HepG2 (cell line): ENCODE results near the gene PRKCE. TPM values are rescaled to one million over a fixed set of nuclear protein-coding genes. Genes with fewer than 3 reads are reported as not detected.

Experiments used
- AFF4 ChIP-seq: sonication (generic); formaldehyde crosslinking; IDR thresholded peaks from 2 replicates; pipeline ENCODE4 v1.4.0; 2020; ENCODE audit warnings: missing genetic modification reagents
- MAFK ChIP-seq, 2 experiments: IDR thresholded peaks in 1 of 2; conservative IDR thresholded peaks in 1 of 2; 2 replicates each; pipeline ENCODE4 v1.6.1; 2011; ENCODE audit warnings: improper control_type of control experiment in 2 of 2, low read length in 2 of 2
- PCBP2 ChIP-seq: fragments of 200-400 bp; formaldehyde crosslinking; optimal IDR thresholded peaks from 2 replicates; pipeline ENCODE3; 2018; ENCODE audit warnings: low read length, low read depth; ENCODE audit not compliant: poor library complexity, severe bottlenecking
- PRMT3 ChIP-seq: sonication (generic); formaldehyde crosslinking; IDR thresholded peaks from 2 replicates; pipeline ENCODE4 v1.8.1; 2022; ENCODE audit warnings: low read depth, mild to moderate bottlenecking, moderate library complexity, missing genetic modification reagents, borderline replicate concordance
- SRF ChIP-seq: IDR thresholded peaks from 2 replicates; pipeline ENCODE4 v1.6.1; 2011; ENCODE audit warnings: mild to moderate bottlenecking, low read depth, low read length, moderate library complexity
- TGIF2 ChIP-seq: IDR thresholded peaks from 2 replicates; pipeline ENCODE4 v1.6.1; 2016; ENCODE audit warnings: control low read depth, missing compliant biosample characterization
- ZMYM4 ChIP-seq: sonication (generic); formaldehyde crosslinking; IDR thresholded peaks from 2 replicates; pipeline ENCODE4 v1.8.1; 2023; ENCODE audit warnings: mild to moderate bottlenecking, missing genetic modification reagents
- ZNF205 ChIP-seq: IDR thresholded peaks from 2 replicates; pipeline ENCODE4 v1.6.1; 2018; ENCODE audit warnings: missing biosample characterization, missing genetic modification reagents
- ZNF251 ChIP-seq: sonication (generic); formaldehyde crosslinking; IDR thresholded peaks from 2 replicates; pipeline ENCODE4 v1.9.0; 2021; ENCODE audit warnings: mild to moderate bottlenecking, missing genetic modification reagents
- ZNF350 ChIP-seq: sonication (generic); formaldehyde crosslinking; IDR thresholded peaks from 2 replicates; pipeline ENCODE4 v1.4.0; 2020; ENCODE audit warnings: mild to moderate bottlenecking, low read depth, missing genetic modification reagents, borderline replicate concordance
- ZNF780A ChIP-seq: sonication (generic); formaldehyde crosslinking; IDR thresholded peaks from 2 replicates; pipeline ENCODE4 v1.8.0; 2022; ENCODE audit warnings: mild to moderate bottlenecking, missing genetic modification reagents, moderate library complexity
- ZNF841 ChIP-seq: sonication (generic); formaldehyde crosslinking; IDR thresholded peaks from 2 replicates; pipeline ENCODE4 v1.8.1; 2023; ENCODE audit warnings: missing genetic modification reagents, borderline replicate concordance
- ZNF891 ChIP-seq: sonication (generic); formaldehyde crosslinking; IDR thresholded peaks from 2 replicates; pipeline ENCODE4 v1.5.0; 2020; ENCODE audit warnings: mild to moderate bottlenecking, missing genetic modification reagents
- polyA plus RNA-seq, 8 experiments: library from polyadenylated mRNA; depleted of rRNA in 3 of 8; stranded (reverse) in 7 of 8; unstranded in 1 of 8; fragments of >200 nt; fragmentation: Illumina TruSeq in 4 of 8; extraction: Trizol in 4 of 8; gene quantifications; 2 replicates each; pipeline versions ENCODE4 v1.2.1 to v1.2.3, GENCODE V29; 2011 to 2016; ENCODE audit warnings: low read depth in 4 of 8, missing spikeins in 1 of 8, mixed read lengths in 1 of 8; ENCODE audit not compliant: insufficient read depth in 1 of 8
- total RNA-seq, 5 experiments: library from RNA; depleted of rRNA; stranded (reverse); fragments of >200 nt; fragmentation: Illumina TruSeq; extraction: Trizol; gene quantifications; 2 replicates each; pipeline ENCODE4 v1.2.3, GENCODE V29; 2016; ENCODE audit warnings: low read depth in 1 of 5
- TF ChIP-seq, protein P1 (sequence below): sonication (generic); formaldehyde crosslinking; IDR thresholded peaks from 2 replicates; pipeline ENCODE4 v1.4.0; 2020; ENCODE audit warnings: missing genetic modification reagents, mild to moderate bottlenecking, borderline replicate concordance
- TF ChIP-seq, protein P2 (sequence below): sonication (generic); formaldehyde crosslinking; IDR thresholded peaks from 2 replicates; pipeline ENCODE4 v1.8.1; 2023; ENCODE audit warnings: mild to moderate bottlenecking, missing genetic modification reagents, borderline replicate concordance
- TF ChIP-seq, protein P3 (sequence below): sonication (generic); formaldehyde crosslinking; IDR thresholded peaks from 2 replicates; pipeline ENCODE4 v1.8.0; 2022; ENCODE audit warnings: missing genetic modification reagents, mild to moderate bottlenecking, moderate library complexity, borderline replicate concordance
- TF ChIP-seq, protein P4 (sequence below): sonication (generic); formaldehyde crosslinking; IDR thresholded peaks from 2 replicates; pipeline ENCODE4 v1.5.0; 2020; ENCODE audit warnings: missing genetic modification reagents

Gene PRKCE
- total and polyA plus RNA-seq, 2 of the 13 experiments (the other 11 are each of a cell fraction or from before 2014, with no cell fraction given) = 1.0 to 3.9 TPM

DNA sequence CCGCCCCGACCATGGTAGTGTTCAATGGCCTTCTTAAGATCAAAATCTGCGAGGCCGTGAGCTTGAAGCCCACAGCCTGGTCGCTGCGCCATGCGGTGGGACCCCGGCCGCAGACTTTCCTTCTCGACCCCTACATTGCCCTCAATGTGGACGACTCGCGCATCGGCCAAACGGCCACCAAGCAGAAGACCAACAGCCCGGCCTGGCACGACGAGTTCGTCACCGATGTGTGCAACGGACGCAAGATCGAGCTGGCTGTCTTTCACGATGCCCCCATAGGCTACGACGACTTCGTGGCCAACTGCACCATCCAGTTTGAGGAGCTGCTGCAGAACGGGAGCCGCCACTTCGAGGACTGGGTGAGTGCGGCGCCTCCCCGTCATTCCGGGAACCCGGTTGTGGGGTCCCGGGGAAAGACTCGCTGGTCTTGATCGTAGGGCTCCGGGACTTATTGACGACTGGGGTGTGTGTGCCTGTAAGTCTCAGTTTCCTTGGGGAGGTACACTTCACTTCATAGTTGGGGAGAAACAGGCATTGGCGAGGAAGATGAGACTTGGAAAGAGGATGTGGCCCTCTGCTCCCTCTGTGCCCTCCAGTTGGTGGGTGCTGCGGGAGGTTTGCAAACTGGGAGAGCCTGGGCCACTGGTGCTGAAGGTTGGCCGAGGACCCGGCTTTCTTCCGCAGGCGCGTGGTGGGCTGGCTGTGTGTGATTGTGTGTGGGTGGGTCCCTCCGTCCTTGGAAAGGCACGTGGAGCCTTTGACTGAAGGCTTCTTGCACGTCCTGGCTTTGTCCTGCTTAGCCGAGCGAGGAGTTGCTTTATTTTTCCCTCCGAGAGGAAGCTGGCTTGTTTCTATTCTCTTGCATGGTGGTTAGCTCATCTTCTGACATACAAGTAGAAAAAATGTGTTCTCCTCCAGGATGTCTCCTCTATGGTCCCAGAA, 886 bp downstream of the PRKCE start (continued):
- TF ChIP-seq SRF (no peak), ZNF841 (CRISPR knock-in tag) (no peak), AFF4 (no peak), ZNF780A (CRISPR knock-in tag) (no peak), ZMYM4 (CRISPR knock-in tag) (no peak), ZNF251 (CRISPR knock-in tag) (no peak), ZNF205 (CRISPR knock-in tag) (no peak), TGIF2 (CRISPR knock-in tag) (no peak), MAFK (conservative IDR thresholded peaks at IDR 0.05 in 1 of 2, IDR thresholded peaks at IDR 0.05 in 1 of 2; ENCODE audit: low read length in 2 of 2) (no peak), ZNF350 (CRISPR knock-in tag) (no peak), PCBP2 (no peak), ZNF891 (CRISPR knock-in tag) (peak; percentile 74; the same call in 1 of the 2 replicates), PRMT3 (no peak)
- TF ChIP-seq, protein P1, sequence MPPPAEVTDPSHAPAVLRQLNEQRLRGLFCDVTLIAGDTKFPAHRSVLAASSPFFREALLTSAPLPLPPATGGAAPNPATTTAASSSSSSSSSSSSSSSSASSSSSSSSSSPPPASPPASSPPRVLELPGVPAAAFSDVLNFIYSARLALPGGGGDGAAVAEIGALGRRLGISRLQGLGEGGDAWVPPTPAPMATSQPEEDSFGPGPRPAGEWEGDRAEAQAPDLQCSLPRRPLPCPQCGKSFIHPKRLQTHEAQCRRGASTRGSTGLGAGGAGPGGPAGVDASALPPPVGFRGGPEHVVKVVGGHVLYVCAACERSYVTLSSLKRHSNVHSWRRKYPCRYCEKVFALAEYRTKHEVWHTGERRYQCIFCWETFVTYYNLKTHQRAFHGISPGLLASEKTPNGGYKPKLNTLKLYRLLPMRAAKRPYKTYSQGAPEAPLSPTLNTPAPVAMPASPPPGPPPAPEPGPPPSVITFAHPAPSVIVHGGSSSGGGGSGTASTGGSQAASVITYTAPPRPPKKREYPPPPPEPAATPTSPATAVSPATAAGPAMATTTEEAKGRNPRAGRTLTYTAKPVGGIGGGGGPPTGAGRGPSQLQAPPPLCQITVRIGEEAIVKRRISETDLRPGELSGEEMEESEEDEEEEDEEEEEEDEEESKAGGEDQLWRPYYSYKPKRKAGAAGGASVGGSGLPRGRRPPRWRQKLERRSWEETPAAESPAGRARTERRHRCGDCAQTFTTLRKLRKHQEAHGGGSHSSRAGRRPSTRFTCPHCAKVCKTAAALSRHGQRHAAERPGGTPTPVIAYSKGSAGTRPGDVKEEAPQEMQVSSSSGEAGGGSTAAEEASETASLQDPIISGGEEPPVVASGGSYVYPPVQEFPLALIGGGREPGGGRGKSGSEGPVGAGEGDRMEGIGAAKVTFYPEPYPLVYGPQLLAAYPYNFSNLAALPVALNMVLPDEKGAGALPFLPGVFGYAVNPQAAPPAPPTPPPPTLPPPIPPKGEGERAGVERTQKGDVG (CRISPR knock-in tag) = no peak
- TF ChIP-seq, protein P2, sequence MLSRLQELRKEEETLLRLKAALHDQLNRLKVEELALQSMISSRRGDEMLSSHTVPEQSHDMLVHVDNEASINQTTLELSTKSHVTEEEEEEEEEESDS (CRISPR knock-in tag) = no peak
- TF ChIP-seq, protein P3, sequence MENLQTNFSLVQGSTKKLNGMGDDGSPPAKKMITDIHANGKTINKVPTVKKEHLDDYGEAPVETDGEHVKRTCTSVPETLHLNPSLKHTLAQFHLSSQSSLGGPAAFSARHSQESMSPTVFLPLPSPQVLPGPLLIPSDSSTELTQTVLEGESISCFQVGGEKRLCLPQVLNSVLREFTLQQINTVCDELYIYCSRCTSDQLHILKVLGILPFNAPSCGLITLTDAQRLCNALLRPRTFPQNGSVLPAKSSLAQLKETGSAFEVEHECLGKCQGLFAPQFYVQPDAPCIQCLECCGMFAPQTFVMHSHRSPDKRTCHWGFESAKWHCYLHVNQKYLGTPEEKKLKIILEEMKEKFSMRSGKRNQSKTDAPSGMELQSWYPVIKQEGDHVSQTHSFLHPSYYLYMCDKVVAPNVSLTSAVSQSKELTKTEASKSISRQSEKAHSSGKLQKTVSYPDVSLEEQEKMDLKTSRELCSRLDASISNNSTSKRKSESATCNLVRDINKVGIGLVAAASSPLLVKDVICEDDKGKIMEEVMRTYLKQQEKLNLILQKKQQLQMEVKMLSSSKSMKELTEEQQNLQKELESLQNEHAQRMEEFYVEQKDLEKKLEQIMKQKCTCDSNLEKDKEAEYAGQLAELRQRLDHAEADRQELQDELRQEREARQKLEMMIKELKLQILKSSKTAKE (CRISPR knock-in tag) = 0 out of 2 replicates have a peak, but pooled peaks have one; percentile 38
- TF ChIP-seq, protein P4, sequence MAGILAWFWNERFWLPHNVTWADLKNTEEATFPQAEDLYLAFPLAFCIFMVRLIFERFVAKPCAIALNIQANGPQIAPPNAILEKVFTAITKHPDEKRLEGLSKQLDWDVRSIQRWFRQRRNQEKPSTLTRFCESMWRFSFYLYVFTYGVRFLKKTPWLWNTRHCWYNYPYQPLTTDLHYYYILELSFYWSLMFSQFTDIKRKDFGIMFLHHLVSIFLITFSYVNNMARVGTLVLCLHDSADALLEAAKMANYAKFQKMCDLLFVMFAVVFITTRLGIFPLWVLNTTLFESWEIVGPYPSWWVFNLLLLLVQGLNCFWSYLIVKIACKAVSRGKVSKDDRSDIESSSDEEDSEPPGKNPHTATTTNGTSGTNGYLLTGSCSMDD (CRISPR knock-in tag) = no peak
